GM12875 (cell line): ENCODE measurements around the gene INAFM2.

Experiments used
- H3K4me3 ChIP-seq: one replicate; pipeline ENCODE4 v1.5.1; 2011; ENCODE audit warnings: low read depth, low read length, control low read depth
- TF ChIP-seq, protein P1 (sequence below): IDR thresholded peaks from 2 replicates; pipeline ENCODE4 v1.5.1; 2011; ENCODE audit warnings: low read depth, mild to moderate bottlenecking, control low read depth, inconsistent platforms, low read length, moderate library complexity, borderline replicate concordance; ENCODE audit not compliant: insufficient read depth

Gene INAFM2

DNA sequence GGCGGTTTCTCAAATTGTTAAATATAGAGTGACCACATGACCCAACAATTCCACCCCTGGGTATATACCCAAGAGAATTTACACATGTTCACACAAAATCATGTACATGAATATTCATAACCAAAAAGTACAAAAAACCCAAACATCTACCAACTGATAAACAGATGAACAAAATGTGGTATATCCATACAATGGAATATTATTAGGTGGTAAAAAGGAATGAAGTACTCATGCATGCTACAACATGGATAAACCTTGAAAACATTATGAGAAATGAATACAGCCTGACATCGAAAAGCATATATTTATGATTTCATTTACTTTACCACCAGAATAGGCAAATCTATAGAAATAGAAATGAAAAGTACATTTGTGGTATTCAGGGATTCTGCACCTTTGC lies 23.1 kb upstream of the INAFM2 start:
- no peak overlapping the region for H3K4me3 ChIP-seq
- TF ChIP-seq, protein P1, sequence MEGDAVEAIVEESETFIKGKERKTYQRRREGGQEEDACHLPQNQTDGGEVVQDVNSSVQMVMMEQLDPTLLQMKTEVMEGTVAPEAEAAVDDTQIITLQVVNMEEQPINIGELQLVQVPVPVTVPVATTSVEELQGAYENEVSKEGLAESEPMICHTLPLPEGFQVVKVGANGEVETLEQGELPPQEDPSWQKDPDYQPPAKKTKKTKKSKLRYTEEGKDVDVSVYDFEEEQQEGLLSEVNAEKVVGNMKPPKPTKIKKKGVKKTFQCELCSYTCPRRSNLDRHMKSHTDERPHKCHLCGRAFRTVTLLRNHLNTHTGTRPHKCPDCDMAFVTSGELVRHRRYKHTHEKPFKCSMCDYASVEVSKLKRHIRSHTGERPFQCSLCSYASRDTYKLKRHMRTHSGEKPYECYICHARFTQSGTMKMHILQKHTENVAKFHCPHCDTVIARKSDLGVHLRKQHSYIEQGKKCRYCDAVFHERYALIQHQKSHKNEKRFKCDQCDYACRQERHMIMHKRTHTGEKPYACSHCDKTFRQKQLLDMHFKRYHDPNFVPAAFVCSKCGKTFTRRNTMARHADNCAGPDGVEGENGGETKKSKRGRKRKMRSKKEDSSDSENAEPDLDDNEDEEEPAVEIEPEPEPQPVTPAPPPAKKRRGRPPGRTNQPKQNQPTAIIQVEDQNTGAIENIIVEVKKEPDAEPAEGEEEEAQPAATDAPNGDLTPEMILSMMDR: no peak

DNA sequence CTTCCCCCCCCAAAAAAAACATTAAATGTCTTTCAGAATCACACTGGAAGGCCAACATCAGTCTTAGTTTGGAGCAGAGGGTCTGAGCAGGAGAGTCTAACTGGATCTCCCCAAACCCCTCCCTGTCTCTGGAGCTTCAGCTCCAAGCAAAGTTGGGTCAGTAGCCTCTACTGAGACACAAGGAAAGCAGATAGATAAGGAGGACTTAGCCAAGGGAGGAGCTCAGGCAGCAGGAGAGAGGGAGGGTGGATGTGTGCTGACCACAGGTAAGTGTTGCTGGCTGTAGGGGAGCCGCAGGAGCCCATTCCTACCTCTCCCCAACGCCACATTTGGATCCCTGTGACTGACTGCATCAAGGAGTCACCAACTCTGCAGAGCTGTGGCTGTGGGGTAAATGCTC lies 22.7 kb upstream of the INAFM2 start:
- TF ChIP-seq, protein P1: no peak
- H3K4me3 ChIP-seq: no peak overlapping the region

DNA sequence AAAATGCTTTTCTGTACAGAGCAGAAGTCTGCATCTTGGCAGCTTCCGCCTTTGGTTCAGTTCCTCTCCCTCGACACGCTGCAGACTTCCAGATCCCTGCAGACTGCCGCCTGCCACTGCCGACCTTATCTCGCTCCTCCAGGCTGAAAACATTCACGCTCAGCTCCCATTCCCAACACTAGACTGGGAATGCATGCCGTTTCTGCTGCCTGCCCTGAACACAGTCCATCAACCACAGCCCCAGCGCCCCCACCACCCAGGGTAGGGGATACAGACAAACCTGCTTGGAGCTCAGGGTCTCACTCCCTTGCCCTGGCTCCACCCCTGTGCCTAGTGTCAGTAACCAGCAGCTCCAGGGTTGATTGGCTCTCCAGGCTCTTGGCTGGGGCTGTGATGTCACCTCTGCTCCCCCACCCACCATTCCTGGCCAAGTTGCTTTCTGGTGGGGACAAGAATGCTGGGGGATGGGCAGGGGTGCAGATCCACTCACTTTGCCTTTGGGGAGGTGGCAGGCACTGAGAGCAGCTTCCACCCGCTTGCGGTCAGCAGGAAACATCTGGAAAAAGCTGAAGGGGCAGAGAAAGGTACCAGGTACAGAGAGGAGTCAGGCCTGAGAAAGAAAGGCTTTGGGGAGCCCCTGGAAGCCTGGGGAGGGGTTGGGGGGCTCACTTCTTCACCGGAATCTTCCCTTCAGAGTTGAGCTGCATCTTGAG lies 21.9 kb upstream of the INAFM2 start:
- TF ChIP-seq, protein P1: no peak
- H3K4me3 ChIP-seq: no peak overlapping the region

DNA sequence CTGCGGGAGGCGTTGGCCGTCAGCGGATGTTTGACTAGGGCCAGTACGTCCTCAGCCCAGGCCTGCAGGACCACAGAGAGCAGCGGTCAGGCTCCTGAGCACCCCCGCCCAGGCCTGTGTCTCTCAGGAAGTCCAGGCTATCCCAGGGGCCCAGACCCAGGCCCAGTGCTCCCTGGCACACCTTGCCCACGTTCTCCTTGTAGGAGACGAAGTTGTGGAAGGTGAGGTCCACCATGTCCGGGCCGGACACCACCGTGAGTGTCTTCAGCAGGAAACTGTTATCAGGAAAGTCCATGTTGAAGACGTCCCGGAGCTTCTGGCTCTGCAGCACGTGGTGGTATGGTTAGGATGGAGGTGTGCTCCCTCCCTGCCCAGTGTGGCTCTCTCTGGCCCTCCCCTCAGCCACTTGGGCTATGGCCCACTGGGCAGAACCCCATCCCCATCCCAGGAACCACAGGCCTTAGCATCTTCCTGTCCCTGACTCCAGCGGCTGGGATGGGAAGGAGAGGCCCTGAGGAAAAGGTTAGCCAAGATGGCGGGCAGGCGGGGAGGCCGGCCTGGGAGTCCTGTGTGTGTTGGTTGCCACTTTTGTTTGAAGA lies 21.1 kb upstream of the INAFM2 start:
- TF ChIP-seq, protein P1: no peak
- no peak overlapping the region for H3K4me3 ChIP-seq

DNA sequence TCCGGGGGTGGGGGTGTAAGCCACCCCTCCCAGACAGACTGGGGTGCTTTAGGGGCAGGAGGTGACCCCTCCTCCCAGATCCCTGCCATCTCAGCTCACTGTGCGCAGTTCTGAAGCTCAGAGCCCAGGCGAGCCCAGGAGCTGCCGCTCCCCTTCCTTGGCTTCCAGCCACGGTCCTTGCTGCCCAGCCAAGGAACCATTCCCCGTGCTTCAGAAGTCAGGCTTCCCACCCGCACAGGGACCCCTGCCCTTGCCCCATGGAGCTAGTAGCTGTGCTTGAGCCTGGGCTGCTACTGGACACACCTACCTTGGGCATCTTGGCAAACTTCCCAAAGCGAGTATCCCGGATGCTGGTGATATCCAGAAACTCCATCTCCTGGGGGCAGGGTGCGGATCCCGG lies 20.5 kb upstream of the INAFM2 start:
- H3K4me3 ChIP-seq: no peak overlapping the region
- TF ChIP-seq, protein P1: no peak

DNA sequence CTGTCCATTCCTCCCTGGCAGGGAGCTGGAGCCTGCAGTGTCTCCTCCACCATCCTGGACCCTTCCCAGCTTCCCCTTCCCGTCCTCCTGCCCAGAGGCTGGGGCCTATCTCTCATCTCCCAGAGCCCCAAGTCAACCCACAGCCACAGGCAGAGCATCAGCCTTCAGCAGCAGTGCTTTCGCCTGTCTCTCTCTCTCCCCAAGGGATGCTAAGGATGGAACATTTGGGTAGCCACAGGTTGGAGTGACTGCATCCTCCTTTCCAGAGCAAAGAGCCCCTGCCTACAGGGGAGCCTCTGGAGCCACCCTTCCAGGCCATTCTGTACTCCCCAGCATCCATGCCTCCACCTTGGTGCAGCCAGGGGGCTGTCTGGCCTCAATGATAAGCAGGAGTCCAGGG lies 19.9 kb upstream of the INAFM2 start:
- TF ChIP-seq, protein P1: no peak
- H3K4me3 ChIP-seq: no peak overlapping the region

DNA sequence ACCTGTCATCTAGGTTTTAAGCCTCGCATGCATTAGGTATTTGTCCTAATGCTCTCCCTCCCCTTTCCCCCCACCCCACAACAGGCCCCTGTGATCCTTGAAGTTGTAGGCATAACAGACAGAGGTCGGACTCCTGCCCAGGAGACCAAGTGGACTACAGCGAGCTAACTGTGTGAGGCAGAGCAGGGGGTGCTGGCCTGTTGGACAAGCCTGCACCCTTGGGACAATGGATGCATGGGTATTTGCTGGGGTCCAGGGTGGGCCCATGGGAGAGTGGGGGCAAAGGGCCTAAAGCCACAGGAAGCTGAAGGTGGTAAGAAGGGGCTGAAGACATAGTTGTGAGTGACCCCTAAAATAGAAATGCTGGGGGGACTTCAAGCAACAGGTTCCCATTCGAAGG lies 18.2 kb upstream of the INAFM2 start:
- TF ChIP-seq, protein P1: no peak
- H3K4me3 ChIP-seq: no peak overlapping the region
